HG02943 (cell line): ENCODE measurements around the gene ZNF320.
"Not testable (repeated sequence)": the region's sequence is repeated elsewhere in the genome, so short reads cannot be mapped to it uniquely, and the experiment has no call there.

Source experiments
- ATAC-seq: cut with Tn5 transposase; IDR thresholded peaks from one replicate; pipeline ENCODE4 v1.9.1; 2021; ENCODE audit warnings: mild to moderate bottlenecking, low read depth, moderate library complexity; ENCODE audit not compliant: unreplicated experiment

Gene ZNF320

GRCh38 chr19:52897138-52897935 is at the start of gene ZNF320:
Gene ZNF320 (minus strand): TSS chr19:52897635. CDS start chr19:52890255, 7,380 bp downstream.
- ATAC-seq, result peak; percentile 96

- ATAC-seq, result no peak
Measured at GRCh38 chr19:52946322-52947310, 49.2 kb upstream of the ZNF320 start.

GRCh38 chr19:52945652-52946321 is 48.4 kb upstream of the ZNF320 start:
- ATAC-seq, result no peak

- ATAC-seq, result not testable (repeated sequence)
Measured at GRCh38 chr19:52944703-52945493, 47.5 kb upstream of the ZNF320 start.

GRCh38 chr19:52943884-52944643 is 46.6 kb upstream of the ZNF320 start:
- no peak for ATAC-seq

GRCh38 chr19:52943134-52943883 is 45.9 kb upstream of the ZNF320 start:
- no peak for ATAC-seq

- peak; percentile 92 for ATAC-seq
Measured at GRCh38 chr19:52942386-52943133, 45.1 kb upstream of the ZNF320 start.

- ATAC-seq, result peak; percentile 26
Measured at GRCh38 chr19:52941941-52942385, 44.5 kb upstream of the ZNF320 start.

- not testable (repeated sequence) for ATAC-seq
Measured at GRCh38 chr19:52941523-52941922, 44.1 kb upstream of the ZNF320 start.

GRCh38 chr19:52940905-52941304 is 43.5 kb upstream of the ZNF320 start:
- ATAC-seq, result not testable (repeated sequence)

GRCh38 chr19:52938761-52939160 is 41.3 kb upstream of the ZNF320 start:
- no peak for ATAC-seq

- ATAC-seq, result no peak
Measured at GRCh38 chr19:52936954-52937325, 39.5 kb upstream of the ZNF320 start.

- ATAC-seq, result no peak
Measured at GRCh38 chr19:52936151-52936953, 38.9 kb upstream of the ZNF320 start.

- ATAC-seq, result no peak
Measured at GRCh38 chr19:52935434-52935833, 38.0 kb upstream of the ZNF320 start.

- not testable (repeated sequence) for ATAC-seq
Measured at GRCh38 chr19:52924641-52925040, 27.2 kb upstream of the ZNF320 start.

- ATAC-seq, result peak; percentile 22
Measured at GRCh38 chr19:52923778-52924593, 26.6 kb upstream of the ZNF320 start.
